GM23248 (cell line): ENCODE measurements around the gene RTN4R. TPM values are rescaled to one million over a fixed set of nuclear protein-coding genes. Genes with fewer than 3 reads are reported as not detected.

Source experiments
- DNase-seq: peaks from one replicate; pipeline ENCODE4 v3.0.0-alpha.2; 2015
- H2AFZ ChIP-seq: fragments of 200-600 bp; sonication (generic); 2 replicates; pipeline ENCODE4 v1.6.1; 2016; ENCODE audit warnings: antibody characterized with exemption
- H3F3A ChIP-seq: fragments of 200-600 bp; sonication (generic); 2 replicates; pipeline ENCODE4 v1.6.1; 2016; ENCODE audit warnings: mild to moderate bottlenecking, antibody characterized with exemption, mixed run types; ENCODE audit not compliant: insufficient read depth
- H3K27ac ChIP-seq: fragments of 200-600 bp; sonication (generic); 2 replicates; pipeline ENCODE4 v1.5.1; 2016; ENCODE audit warnings: mild to moderate bottlenecking
- H3K27me3 ChIP-seq: fragments of 200-600 bp; sonication (generic); replicated peaks from 2 replicates; pipeline ENCODE4 v1.6.1; 2016; ENCODE audit warnings: mild to moderate bottlenecking; ENCODE audit not compliant: insufficient read depth
- H3K36me3 ChIP-seq: fragments of 200-600 bp; sonication (generic); 2 replicates; pipeline ENCODE4 v1.6.1; 2016; ENCODE audit warnings: low read depth, mild to moderate bottlenecking
- H3K4me1 ChIP-seq: fragments of 200-600 bp; sonication (generic); 2 replicates; pipeline ENCODE4 v1.6.1; 2016; ENCODE audit warnings: mild to moderate bottlenecking; ENCODE audit not compliant: insufficient read depth
- H3K4me2 ChIP-seq: fragments of 200-600 bp; sonication (generic); one replicate; pipeline ENCODE4 v1.6.1; 2016; ENCODE audit warnings: mild to moderate bottlenecking; ENCODE audit not compliant: unreplicated experiment
- H3K4me3 ChIP-seq: fragments of 200-600 bp; sonication (generic); 2 replicates; pipeline ENCODE4 v1.5.1; 2016; ENCODE audit warnings: mild to moderate bottlenecking
- H3K79me2 ChIP-seq: fragments of 200-600 bp; sonication (generic); 2 replicates; pipeline ENCODE4 v1.6.1; 2016; ENCODE audit warnings: mild to moderate bottlenecking; ENCODE audit not compliant: insufficient read depth
- H3K9ac ChIP-seq: fragments of 200-600 bp; sonication (generic); 2 replicates; pipeline ENCODE4 v1.6.1; 2016; ENCODE audit warnings: mild to moderate bottlenecking
- H3K9me2 ChIP-seq: fragments of 200-600 bp; sonication (generic); 2 replicates; pipeline ENCODE4 v1.6.1; 2016; ENCODE audit warnings: mixed run types, mild to moderate bottlenecking, moderate library complexity; ENCODE audit not compliant: insufficient read depth
- H3K9me3 ChIP-seq: fragments of 200-600 bp; sonication (generic); one replicate; pipeline ENCODE4 v1.6.1; 2017; ENCODE audit warnings: low read depth
- H4K20me1 ChIP-seq: fragments of 200-600 bp; sonication (generic); 2 replicates; pipeline ENCODE4 v1.6.0; 2016; ENCODE audit not compliant: insufficient read depth
- EZH2 ChIP-seq: fragments of 200-600 bp; sonication (generic); IDR thresholded peaks from 2 replicates; pipeline ENCODE4 v1.6.1; 2018; ENCODE audit warnings: antibody characterized with exemption, mild to moderate bottlenecking; ENCODE audit not compliant: insufficient read depth, poor library complexity, severe bottlenecking
- EZH2phosphoT487 ChIP-seq: fragments of 200-600 bp; sonication (generic); IDR thresholded peaks from 2 replicates; pipeline ENCODE4 v1.6.1; 2018; ENCODE audit warnings: antibody characterized with exemption, moderate library complexity, mild to moderate bottlenecking, low read depth; ENCODE audit not compliant: insufficient read depth
- WGBS, 2 experiments: methylation state at CpG; one replicate each; pipeline ENCODE4 v1.1.6; 2015 to 2017; ENCODE audit warnings: low lambda C conversion rate in 2 of 2, low coverage in 1 of 2; ENCODE audit errors: missing lambda C conversion rate in 2 of 2; 5-methylcytosine and 5-hydroxymethylcytosine counted together
- in situ Hi-C: fragments of 300-500 bp; cut with MboI; formaldehyde crosslinking; loops from 2 replicates; pipeline ENCODE4 v1.15.0; 2020
- polyA plus RNA-seq: library from polyadenylated mRNA; unstranded; fragments of >200 nt; fragmentation: Nextera tagmentation; extraction: Ambion mirVana; gene quantifications from 2 replicates; pipeline ENCODE4 v1.2.1, GENCODE V29; 2016
- total RNA-seq: library from RNA; depleted of rRNA; stranded (reverse); fragments of >200 nt; shearing (Covaris generic); gene quantifications from 2 replicates; pipeline ENCODE4 v1.2.3, GENCODE V29; 2014

Gene RTN4R
- total and polyA plus RNA-seq, 2 experiments from 2014 or later = 0.25 TPM; not detected in 1

- no peaks in the 10 kb centered on the region for H3K36me3 ChIP-seq
- no peak overlapping the region for H2AFZ ChIP-seq
- H3K27ac ChIP-seq = no peak overlapping the region
- TF ChIP-seq EZH2 = no peak
- no peak for TF ChIP-seq EZH2phosphoT487
- H3K27me3 ChIP-seq = no peaks in the 10 kb centered on the region; the same call in 1 of the 2 replicates
- H3K9me3 ChIP-seq = no peaks in the 10 kb centered on the region
- DNase-seq = no peak
- H3K9ac ChIP-seq = no peak overlapping the region
- 54 to 58% methylated on average over 9 of the region's 9 CpGs for WGBS, 2 experiments
- H3K4me2 ChIP-seq = no peak overlapping the region
- no peak overlapping the region for H3K4me3 ChIP-seq
- no peaks in the 10 kb centered on the region for H3K9me2 ChIP-seq
- in situ Hi-C loops = loop anchor here (25.0 kb wide), 1 partner anchor 310 kb away; no protein-coding TSS in a partner anchor
- no peaks in the 10 kb centered on the region for H3K79me2 ChIP-seq
- no peaks in the 10 kb centered on the region for H3K4me1 ChIP-seq
- H4K20me1 ChIP-seq = no peaks in the 10 kb centered on the region
- no peaks in the 10 kb centered on the region for H3F3A ChIP-seq
Measured at GRCh38 chr22:20297414-20298109, 29.4 kb upstream of the RTN4R start.

DNA sequence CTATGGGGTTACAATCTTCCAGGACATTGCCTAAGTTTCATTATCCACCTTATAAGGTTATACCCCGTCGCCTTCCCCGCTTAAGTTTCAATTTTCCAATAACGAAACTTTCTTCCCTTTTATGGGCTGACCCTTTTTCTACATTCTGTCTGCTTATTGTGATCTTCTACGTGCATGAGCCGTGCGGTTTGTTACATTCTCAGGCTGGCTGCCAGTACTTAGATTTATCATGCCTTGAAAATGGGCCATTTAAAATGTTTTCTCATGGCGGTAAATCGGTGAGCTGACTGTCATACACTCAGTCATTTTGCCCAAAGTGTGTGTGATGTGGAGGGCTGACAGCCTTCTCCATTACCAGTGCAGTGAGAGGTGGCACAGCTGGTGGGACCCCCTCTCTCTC lies 28.5 kb upstream of the RTN4R start:
- H3K9ac ChIP-seq = no peak overlapping the region
- H3K27me3 ChIP-seq = peaks cover 6% of the 10 kb centered on the region
- no peaks in the 10 kb centered on the region for H3K79me2 ChIP-seq
- 83 to 84% methylated on average over 9 of the region's 9 CpGs for WGBS, 2 experiments
- in situ Hi-C loops = loop anchor here (25.0 kb wide), 1 partner anchor 309 kb away; no protein-coding TSS in a partner anchor
- no peak overlapping the region for H2AFZ ChIP-seq
- no peak overlapping the region for H3K4me3 ChIP-seq
- TF ChIP-seq EZH2phosphoT487 (no peak), EZH2 (no peak)
- no peaks in the 10 kb centered on the region for H3K36me3 ChIP-seq
- no peaks in the 10 kb centered on the region for H3K9me2 ChIP-seq
- no peak for DNase-seq
- no peak overlapping the region for H3K27ac ChIP-seq
- no peaks in the 10 kb centered on the region for H3K4me1 ChIP-seq
- H3K9me3 ChIP-seq = no peaks in the 10 kb centered on the region
- no peaks in the 10 kb centered on the region for H4K20me1 ChIP-seq
- no peaks in the 10 kb centered on the region for H3F3A ChIP-seq
- no peak overlapping the region for H3K4me2 ChIP-seq

DNA sequence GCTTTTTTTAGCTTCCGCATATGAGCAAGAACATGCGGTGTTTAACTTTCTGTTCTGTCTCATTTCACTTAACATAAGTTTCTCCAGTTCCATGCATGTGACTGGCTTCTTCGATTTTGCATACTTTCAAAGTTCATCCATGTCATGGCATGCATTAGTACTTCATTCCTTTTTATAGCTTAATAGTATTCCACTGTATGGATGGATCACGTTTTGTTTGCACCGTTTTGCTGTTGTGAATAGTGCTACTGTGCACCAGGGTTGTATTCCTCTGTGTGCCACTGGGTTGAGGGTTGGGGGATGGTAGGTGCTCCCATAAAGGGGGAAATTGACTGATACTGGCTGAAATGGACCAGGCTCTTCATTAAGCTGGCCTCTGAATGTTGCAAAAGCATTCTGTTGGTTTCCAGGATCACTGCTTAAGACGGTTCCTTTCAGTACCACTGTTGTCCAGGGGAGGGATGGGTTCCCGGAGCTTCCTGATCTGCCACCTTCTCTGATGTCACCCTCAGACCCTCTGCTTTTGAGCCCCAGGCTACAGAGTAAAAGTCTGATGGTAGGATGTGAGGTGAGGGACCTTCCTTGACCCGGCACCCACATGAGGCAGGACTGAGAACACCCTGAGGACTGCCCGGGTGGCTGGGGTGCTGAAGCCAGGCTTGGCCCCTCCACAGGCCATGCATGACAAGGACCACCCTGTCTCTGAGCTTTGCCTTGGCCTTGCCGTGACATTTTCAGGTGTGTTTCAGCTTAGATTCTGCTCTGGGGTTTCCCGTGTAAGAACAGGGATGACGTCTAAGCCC lies 27.3 kb upstream of the RTN4R start:
- H3K9me3 ChIP-seq = no peaks in the 10 kb centered on the region
- no peaks in the 10 kb centered on the region for H3K79me2 ChIP-seq
- no peak overlapping the region for H3K4me3 ChIP-seq
- H3K36me3 ChIP-seq = no peaks in the 10 kb centered on the region
- H3K9ac ChIP-seq = no peak overlapping the region
- no peak for DNase-seq
- H3F3A ChIP-seq = no peaks in the 10 kb centered on the region
- no peak overlapping the region for H3K4me2 ChIP-seq
- TF ChIP-seq EZH2phosphoT487 = no peak
- no peak for TF ChIP-seq EZH2
- in situ Hi-C loops = loop anchor here (25.0 kb wide), 1 partner anchor 308 kb away; no protein-coding TSS in a partner anchor
- peaks cover 6% of the 10 kb centered on the region; the same call in 1 of the 2 replicates for H3K27me3 ChIP-seq
- 65 to 72% methylated on average over 12 of the region's 12 CpGs for WGBS, 2 experiments
- no peaks in the 10 kb centered on the region for H4K20me1 ChIP-seq
- H3K4me1 ChIP-seq = no peaks in the 10 kb centered on the region
- no peaks in the 10 kb centered on the region for H3K9me2 ChIP-seq
- H2AFZ ChIP-seq = no peak overlapping the region
- H3K27ac ChIP-seq = no peak overlapping the region

DNA sequence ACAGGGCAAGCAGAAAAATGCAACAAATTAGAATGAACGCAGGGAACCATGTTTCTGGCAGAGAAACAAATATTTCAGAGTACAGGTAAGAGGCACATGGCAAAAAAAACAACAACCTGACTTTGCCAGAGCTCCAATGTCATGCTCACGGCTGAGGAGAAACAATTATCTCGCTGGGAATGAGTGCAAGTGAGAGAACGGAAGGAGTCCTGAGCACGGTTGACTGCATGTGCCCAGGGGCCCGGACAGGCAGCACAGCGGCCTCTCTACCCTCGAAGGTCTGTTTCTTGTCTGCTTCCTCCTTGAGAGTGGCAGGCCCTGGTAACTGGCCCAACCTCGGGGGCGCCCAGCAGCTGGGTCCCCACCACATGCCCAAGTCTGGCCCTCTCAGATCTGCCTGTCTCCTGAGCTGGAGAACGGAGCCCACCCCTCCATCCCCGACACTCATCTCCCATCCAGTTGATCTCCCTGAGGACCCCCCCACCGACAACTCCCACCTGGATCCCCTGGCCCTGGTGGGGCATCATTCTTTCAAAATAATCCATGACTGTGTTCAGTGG lies 24.6 kb upstream of the RTN4R start:
- Histone ChIP-seq H3K27ac (no peak overlapping the region), H2AFZ (no peak overlapping the region), H3K36me3 (no peaks in the 10 kb centered on the region), H3K9me2 (no peaks in the 10 kb centered on the region), H3K4me3 (no peak overlapping the region), H3K27me3 (peaks cover 6% of the 10 kb centered on the region), H3K4me1 (no peaks in the 10 kb centered on the region), H3K4me2 (no peak overlapping the region), H3F3A (no peaks in the 10 kb centered on the region), H4K20me1 (no peaks in the 10 kb centered on the region), H3K9ac (no peak overlapping the region), H3K9me3 (no peaks in the 10 kb centered on the region), H3K79me2 (no peaks in the 10 kb centered on the region)
- DNase-seq = no peak
- TF ChIP-seq EZH2 (no peak), EZH2phosphoT487 (no peak)
- in situ Hi-C loops = loop anchor here (25.0 kb wide), 1 partner anchor 305 kb away; no protein-coding TSS in a partner anchor
- 62 to 63% methylated on average over 13 of the region's 13 CpGs for WGBS, 2 experiments
